Measurements from ENCODE around the gene TRABD.

TRABD gene

DNA sequence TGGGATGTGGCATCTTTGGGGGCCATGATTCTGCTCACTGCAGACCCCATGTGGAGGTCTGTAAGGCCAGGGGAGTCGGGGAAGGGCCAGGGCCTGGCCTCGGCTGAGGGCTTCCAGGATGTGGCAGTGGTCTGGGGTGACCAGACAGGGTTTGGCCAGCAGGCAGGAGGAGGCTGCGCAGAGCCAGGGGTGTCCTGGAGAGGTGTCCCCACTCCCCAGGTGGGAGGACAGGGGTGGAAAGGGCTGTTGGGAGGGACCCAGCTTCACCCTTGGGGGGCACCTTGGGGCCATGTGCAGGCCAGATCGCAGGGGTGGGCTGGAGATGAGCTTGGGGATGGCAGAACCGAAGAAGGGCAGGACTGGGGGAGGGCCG, 11.7 kb upstream of the TRABD start:
- DNase-seq (ENCODE audit: low read depth in 2 of 2): no peak

DNA sequence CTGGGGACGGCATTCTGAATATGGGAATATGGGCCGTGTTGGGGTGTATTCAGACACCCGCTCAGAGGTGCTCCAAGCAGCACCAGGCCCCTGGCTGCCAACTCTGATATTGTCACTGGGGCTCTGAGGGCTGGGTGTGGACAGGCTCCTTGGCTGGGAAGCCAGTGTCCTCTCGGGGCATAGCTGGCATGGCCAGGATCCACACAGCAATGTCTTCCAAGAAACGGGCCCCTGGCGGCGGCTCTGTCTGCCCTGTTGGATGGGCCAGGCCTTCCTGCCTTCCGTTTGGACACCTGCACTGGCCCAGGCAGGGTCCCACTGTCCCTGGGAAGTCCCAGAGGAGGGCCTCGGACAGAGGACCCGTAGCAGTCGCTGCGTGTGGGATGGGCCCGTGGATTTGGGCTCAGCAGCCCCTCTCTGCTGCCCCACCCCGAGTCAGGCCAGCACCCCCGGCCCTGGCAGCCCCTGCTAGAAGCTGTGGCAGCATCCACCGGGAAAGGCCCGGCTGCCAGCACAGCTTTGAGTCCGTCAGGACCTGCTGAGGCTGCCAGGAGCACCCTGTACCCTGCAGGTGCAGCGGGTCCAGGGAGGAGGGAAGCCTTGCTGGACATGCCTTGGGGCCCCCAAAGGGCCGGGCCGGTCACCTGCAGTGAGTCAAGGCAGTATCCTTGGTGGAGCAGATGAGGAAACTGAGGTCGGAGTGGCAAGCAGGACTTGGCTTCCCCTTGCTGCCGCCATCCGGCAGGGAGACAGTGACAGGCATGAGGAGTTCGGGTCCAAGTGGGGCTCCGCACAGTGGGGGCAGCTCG, 11.1 kb upstream of the TRABD start:
- DNase-seq (ENCODE audit: low read depth in 2 of 2): no peak

DNA sequence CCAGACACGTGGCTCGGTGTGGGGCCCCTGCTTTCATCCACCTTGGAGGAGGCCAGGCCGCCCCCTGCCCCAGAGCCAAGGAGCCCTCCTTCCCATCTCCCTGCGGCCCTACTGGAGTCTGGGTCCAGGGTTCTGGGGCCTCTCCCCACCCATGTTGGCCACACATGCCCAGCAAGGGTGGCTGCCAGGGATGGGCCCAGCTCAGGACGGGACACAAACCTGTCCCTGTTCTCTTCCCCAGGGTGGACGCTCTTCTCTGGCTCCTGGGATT, 10.6 kb upstream of the TRABD start:
- DNase-seq (ENCODE audit: low read depth in 2 of 2): no peak

DNA sequence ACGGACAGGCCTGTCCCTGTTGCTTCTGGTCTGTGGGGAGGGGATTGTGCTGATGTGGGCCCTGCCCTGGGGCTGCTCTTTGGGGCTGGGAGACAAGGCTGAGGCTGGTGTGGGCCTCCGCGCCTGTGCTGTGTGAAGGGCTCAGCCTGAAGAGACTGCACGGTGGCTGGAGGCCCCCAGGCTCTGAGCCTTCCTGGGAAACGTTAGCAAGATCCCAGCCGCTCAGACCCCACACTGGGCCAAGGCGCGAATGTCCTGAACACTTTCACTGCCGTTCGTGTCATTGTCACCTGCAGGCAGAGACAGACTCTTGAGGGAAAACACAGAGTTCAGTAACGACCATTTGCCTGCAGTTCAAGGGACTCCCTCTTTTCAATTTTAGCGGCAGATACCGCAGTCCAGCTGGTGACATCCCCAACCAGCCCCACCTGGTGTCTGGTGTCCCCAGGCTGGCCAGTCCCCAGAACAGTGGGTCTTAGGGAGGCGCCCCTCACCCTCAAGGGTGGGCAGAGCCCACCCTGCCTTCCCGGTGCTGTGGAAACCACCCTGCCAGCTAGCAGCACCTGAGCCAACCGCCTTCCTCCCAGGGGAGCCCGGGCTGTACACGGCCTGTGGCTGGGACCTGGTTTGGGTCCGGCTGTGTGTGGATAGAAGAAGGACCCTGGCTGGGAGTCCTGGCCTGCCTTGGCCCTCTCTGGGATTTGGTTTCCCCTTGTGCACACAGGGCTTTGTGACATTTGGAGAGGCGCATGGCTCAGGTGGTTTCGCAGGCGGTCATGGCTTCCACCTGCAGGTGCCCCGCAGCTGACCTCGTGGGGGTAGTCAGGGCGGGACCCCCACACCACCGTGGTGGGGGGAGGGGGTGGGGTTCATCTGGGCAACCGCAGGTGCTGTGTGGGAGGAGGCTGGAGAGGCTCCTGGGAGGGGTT, 9.5 kb upstream of the TRABD start:
- DNase-seq (ENCODE audit: low read depth in 2 of 2): no peak

DNA sequence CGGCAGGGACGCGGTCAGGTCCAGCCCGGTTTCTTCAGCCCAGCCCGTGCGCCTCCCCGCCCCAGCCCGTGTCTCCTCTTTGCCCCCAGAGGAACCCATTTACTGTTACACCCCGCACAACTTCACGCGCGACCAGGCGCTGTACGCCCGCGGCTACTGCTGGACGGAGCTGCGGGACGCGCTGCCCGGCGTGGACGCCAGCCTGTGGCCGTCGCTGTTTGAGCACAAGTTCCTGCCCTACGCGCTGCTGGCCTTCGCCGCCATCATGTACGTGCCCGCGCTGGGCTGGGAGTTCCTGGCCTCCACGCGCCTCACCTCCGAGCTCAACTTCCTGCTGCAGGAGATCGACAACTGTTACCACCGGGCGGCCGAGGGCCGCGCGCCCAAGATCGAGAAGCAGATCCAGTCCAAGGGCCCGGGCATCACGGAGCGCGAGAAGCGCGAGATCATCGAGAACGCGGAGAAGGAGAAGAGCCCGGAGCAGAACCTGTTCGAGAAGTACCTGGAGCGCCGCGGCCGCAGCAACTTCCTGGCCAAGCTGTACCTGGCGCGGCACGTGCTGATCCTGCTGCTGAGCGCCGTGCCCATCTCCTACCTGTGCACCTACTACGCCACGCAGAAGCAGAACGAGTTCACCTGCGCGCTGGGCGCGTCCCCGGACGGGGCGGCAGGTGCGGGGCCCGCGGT, 8.7 kb upstream of the TRABD start:
- DNase-seq (ENCODE audit: low read depth in 2 of 2): no peak

DNA sequence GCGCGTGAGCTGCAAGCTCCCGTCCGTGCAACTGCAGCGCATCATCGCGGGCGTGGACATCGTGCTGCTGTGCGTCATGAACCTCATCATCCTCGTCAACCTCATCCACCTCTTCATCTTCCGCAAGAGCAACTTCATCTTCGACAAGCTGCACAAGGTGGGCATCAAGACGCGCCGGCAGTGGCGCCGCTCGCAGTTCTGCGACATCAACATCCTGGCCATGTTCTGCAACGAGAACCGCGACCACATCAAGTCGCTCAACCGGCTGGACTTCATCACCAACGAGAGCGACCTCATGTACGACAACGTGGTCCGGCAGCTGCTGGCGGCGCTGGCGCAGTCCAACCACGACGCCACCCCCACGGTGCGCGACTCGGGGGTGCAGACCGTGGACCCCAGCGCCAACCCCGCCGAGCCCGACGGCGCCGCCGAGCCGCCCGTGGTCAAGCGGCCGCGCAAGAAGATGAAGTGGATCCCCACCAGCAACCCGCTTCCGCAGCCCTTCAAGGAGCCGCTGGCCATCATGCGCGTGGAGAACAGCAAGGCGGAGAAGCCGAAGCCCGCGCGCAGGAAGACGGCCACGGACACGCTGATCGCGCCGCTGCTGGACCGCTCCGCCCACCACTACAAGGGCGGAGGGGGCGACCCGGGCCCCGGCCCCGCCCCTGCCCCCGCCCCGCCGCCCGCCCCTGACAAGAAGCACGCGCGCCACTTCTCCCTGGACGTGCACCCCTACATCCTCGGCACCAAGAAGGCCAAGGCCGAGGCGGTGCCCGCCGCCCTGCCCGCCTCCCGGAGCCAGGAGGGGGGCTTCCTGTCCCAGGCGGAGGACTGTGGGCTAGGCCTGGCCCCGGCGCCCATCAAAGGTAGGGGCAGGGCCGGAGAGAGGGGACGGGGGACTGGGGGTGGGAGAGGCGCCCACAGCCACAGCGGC, 7.9 kb upstream of the TRABD start:
- DNase-seq (ENCODE audit: low read depth in 2 of 2): no peak

DNA sequence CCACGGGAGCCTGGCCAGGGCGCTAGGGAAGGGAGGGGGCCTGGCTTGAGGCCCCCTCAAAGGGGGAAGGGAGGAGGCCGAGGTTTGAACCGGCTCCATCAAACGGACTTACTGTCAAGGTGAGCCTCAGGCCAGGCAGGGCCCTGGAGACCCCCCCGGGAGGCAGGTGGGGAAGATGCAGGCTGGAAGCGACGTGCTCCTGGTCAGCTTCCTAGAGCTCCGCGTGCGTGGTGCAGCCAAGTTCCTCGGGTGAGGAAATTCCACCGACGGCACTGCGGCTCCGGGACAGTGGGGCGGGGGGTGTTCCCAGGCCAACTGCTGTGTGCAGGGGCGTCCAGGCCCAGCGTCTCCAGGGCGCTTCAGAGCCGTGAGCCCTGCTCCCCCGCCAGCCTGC, 7.2 kb upstream of the TRABD start:
- no peak for DNase-seq (ENCODE audit: low read depth in 2 of 2)

DNA sequence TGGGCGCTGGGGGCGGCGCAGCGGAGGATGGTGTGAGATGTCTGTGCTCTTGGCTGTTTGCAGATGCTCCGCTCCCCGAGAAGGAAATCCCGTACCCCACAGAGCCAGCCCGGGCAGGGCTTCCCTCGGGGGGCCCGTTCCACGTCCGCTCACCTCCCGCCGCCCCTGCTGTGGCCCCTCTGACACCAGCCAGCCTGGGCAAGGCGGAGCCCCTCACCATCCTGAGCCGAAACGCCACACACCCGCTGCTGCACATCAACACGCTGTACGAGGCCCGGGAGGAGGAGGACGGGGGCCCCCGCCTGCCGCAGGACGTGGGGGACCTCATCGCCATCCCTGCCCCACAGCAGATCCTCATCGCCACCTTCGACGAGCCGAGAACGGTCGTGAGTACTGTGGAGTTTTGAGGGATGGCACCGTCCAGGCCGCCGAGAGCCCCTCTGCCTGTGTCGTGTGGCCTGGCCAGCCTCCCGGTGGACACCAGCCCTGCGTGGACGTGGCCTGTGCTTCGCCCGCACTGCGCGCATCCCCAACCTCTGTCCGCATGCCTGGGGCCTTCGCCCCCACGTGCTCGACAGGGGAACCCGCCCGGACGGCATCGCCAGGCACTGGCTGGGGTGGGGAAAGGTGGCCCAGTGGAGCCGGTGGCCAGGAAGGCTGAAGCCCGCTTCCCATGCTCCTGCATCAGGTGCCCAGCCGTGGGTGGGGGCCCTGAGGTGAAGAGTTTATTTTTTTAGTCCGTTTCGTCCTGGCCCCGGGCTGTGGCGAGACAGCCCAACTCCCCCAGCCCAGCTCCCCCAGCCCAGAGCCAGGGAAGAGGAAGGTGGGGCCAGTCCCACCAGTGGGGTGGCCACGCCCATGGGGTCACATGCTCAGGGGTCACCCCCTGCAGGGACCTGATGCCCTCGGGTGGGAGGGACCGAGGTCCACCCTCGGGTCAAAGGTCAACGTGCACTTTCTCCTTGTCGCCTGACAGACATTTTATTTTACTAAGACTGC, 6.5 kb upstream of the TRABD start:
- no peak for DNase-seq (ENCODE audit: low read depth in 2 of 2)

DNA sequence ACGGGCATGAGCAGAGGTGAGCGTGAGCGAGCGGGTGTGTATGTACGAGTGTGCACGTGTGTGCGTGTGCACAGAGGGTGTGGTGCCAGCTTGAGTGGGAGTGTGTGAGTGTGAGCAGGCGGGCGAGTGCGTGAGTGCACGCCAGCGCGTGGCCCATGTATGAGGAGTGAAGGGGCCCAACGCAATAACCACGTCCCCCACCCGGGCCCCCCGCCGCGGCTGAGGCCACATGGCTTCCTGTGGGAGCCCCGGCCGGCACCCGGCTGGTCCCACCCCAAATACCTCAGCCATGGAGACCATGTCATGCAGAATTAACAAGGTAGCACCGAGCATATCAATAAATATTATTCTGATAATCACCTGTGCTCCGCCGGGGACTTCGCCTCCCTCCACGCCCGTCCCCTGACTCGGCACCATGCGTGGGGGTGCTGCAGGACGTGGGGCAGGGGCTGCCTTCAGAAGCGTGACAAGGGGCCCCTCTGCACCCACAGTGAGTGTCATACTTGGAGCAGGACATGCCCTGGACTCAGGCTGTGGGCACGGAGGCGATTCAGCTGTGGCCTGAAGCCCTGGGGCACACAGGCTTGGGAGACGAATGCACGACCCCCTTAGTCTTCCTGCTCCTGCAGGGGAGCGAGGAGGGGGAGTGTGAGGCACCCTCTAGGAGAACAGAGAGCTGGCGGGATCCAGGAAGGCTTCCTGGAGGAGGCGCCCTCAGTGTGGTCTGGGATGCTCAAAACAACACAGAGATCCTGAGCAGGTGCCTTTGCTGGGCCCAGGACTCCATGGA, 5.6 kb upstream of the TRABD start:
- no peak for DNase-seq (ENCODE audit: low read depth in 2 of 2)

DNA sequence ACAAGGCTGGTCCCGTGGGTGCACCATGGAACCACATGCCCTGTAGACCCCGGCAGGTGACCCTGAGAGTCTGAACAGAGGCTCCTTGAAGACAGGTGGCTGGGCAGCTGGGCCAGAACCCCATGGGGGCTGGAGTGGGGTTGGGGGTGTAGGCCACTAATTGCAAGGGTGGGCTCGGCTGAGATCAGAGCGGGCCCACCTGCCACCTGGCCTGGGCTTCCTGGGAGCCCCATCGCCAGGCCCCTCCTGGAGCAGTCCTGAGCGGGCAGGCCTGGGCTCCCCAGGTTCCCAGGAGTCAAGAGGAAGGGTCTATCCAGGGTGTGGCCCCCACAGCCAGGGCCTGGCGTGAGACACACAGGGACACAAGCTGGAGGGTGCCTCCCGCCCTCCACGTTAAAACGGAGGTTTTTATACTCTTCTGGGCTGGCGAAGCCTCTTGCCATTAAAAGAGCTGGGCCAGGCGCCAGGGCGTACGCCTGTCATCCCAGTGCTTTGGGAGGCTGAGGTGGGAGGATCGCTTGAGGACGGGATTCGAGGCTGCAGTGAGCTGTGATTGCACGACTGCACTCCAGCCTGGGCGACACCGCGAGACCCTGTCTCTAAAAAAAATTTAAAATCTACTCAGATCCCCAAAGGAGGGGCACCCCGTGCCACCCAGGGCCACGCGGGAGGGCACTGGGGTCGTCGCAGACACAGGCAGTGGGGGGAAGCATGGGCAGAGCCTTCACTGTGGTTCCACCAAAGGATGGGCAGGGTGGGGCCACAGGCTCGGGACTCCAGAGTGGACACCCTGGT, 4.8 kb upstream of the TRABD start:
- DNase-seq (ENCODE audit: low read depth in 2 of 2): no peak

DNA sequence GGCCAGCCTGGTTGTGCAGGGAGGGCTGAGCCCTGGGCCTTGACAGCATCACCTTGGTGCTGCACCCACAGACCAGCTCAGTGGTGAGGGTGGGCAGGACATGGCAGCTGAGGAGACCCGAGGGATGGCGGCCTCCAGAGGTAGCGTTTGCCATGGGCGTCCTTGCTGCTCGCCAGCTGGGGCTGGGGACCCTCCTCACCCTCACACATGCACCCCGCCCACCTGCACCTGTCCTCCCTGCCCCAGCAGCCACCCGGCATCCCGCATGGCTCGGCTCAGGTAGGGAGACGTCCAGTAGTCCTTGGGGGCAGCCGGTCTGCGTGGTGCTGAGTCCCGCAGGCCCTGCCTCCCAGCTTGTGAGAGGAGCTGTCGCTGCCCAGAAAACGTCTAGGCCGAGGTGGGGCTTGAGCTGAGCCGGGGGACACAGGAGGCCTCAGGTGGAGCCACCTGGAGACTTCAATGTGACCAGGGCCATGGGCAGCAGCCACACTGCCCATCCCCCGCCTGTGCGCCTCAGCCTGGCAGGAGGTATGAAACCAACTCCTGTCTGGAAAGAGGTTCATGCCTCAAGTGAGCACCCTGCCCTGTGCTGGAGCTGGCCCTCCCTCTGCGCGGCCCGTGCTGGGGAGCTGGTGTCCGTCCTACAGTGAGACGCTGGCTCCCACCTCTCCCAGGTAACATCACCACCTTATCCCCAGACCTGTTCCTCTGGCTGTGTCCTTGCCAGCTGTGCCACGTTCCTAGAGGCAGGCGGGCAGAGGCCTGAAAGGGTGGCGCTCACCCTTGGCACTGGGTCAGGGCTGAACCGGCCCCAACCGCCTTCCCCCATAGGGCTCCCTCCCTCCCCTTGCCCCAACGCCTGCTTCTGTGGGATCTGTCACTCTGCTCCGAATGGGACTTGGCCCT, 3.3 kb upstream of the TRABD start:
- no peak for DNase-seq (ENCODE audit: low read depth in 2 of 2)

DNA sequence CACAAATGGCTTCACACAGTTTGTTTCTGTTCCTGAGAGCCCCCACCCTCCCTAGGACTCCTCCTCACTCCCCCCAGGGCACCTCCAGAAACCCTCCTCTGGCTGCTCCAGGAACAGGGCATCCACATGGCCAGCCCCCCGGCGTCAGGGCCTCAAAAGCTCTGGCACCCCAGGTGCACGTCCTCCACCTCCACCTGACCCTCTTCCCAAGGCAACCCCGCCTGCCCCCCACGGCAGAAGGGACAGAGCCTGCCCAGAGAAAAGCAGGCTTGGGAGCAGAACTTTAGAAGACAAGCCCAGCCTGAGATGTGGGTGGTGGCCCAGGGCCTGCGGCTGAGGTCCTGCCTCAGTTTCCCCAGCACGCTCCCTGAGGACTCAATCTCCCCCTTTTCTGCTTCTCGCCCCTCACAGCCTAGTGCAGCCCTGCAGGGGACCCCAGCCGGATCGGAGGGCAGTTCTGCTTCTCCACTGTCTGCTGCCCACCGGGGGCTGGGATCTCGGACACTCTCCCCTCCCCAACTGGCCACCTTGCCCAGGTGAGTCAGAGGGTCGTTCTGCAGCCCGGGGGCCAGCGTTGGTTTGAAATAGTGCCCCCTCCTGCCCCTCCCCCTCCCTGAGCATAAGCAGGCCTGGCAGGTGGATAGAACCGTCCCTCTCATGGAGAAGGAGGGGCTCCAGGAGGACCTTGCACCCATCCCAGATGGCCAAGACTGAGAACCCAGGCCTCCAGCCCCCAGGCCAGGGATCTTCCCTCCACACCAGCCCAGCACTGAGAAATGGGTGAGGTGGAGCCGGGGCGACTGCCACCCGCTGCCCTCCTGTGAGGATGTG, 2.4 kb upstream of the TRABD start:
- no peak for DNase-seq (ENCODE audit: low read depth in 2 of 2)

DNA sequence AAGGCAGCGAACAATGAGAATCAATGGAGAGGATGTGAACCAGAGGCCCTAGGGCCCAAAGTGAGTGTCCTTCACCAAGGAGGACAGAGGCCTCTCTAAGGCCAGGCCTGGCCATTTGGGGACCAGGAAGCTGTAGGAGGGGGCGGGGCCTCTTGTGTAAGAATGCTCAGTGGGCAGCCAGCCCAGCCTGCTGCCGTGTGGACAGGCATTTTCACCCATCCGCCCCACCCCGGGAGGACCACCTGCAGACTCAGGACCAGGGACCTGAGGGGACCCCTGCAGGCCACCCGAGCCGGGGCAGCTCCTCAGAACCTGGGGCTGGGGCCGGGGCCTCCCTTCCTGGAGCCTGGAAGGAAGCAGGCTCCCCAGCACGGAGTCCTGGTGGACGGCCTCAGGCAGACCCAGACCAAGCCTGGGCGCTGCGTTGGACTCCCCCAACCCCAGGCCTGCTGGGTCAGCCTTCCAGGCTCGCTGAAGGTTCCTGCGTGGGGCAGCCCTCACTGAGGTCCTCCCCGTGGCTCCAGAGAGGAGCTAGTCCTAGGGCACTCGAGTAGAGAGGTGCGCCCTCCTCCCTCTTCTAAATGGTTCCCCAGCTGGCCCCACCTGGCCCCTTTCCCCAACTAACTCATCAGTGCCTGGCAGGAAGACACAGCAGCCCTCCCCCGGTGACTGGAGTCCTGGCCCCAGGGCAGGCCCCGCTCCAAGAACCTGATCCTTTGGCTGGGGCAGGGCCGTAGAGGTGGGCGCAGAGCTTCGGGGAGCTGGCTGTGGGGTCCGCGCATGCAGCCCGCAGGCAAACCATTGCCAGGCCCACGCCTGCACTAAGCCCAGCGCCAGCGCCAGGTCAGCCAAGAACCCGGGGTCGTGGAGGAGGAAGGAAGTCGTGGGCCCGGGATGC, 1.5 kb upstream of the TRABD start:
- no peak for DNase-seq (ENCODE audit: low read depth in 2 of 2)

DNA sequence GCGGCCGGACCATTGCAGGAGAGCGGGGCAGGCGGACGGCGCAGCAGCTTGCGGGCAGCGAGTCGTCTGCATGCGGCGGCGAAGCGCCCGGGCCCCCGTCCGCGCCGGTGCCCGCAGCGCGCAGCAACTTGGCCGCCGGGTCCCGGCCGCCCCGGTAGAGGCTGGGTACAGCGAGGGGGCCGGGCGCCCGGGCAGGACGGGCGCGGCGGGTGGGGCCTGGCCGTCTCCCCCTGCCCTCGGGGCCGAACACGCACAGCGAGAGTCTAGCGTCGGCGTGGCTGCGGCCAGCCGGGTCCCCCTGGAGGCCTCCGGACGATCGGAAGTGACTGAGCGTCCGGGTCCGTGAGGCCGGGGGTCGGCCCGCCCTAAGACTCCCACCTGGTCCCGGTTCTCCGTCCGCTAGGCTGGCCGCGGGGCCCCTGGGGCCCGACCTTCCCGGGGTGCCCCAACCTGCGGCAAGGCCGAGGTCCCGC, 775 bp upstream of the TRABD start:
- no peak for DNase-seq (ENCODE audit: low read depth in 2 of 2)

DNA sequence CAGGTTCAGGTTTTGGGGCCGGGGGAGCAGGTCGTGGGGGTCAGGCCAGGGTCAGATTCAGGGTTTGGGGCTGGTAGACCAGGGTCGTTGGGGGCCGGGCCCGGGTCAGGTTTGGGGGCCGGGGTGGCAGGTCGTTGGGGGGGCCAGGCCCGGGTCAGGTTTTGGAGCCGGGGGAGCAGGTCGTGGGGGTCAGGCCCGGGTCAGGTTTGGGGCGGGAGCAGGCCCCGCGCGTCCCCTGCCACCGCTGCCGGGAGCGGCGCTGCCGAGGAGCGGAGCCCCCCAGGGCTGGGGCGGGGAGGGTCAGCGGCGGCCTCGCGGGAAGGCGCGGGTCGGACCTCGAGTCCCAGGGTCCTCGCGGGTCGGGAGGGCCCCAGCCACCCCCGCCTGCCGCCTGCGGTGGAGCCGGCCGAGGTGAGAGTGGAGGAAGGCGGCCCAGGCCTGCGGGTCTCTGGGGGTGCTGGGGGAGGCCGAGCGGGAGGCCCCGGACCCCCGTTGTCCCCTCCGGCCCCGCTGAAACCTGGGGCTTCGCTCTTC, 535 bp downstream of the TRABD start:
- DNase-seq (ENCODE audit: low read depth in 2 of 2): no peak

All from stimulated activated CD4-positive, alpha-beta T cell treated with anti-CD3 and anti-CD28 coated beads, Interleukin-15, amount 100 ng/mL, for 48 hours (primary cell).